IgD-negative memory B cell (primary cell): ENCODE measurements around the gene SLC8A1. TPM values are rescaled to one million over a fixed set of nuclear protein-coding genes. Genes with fewer than 3 reads are reported as not detected.
A peak's percentile ranks its signal among the peaks of the same experiment; 100 is the strongest.

Source experiments
- H3K27ac Mint-ChIP-seq, 3 donors: one replicate each; pipeline ENCODE4 v1.8.0; 2020 to 2022; ENCODE audit warnings: mild to moderate bottlenecking in 3 of 3, mixed read lengths in 3 of 3, moderate library complexity in 1 of 3
- H3K27me3 Mint-ChIP-seq: one replicate; pipeline ENCODE4 v1.8.0; 2021; ENCODE audit warnings: mixed read lengths
- H3K36me3 Mint-ChIP-seq: one replicate; pipeline ENCODE4 v1.8.0; 2020; ENCODE audit warnings: mild to moderate bottlenecking, mixed read lengths
- H3K4me1 Mint-ChIP-seq, 3 donors: one replicate each; pipeline ENCODE4 v1.8.0; 2020 to 2022; ENCODE audit warnings: mixed read lengths in 3 of 3, mild to moderate bottlenecking in 1 of 3
- H3K4me3 Mint-ChIP-seq, 4 donors: one replicate each; pipeline ENCODE4 v1.8.0; 2020 to 2022; ENCODE audit warnings: mild to moderate bottlenecking in 4 of 4, mixed read lengths in 4 of 4, moderate library complexity in 3 of 4
- H3K9me3 Mint-ChIP-seq, 3 donors: one replicate each; pipeline ENCODE4 v1.8.0; 2020 to 2021; ENCODE audit warnings: mixed read lengths in 3 of 3, mild to moderate bottlenecking in 1 of 3
- polyA plus RNA-seq: library from polyadenylated mRNA; unstranded; fragments of 300-500 nt; fragmentation: Illumina TruSeq; gene quantifications from one replicate; pipeline ENCODE4 v1.2.3, GENCODE V29; 2021

SLC8A1 gene
- polyA plus RNA-seq, 1 donor from 2014 or later: not detected

GRCh38 chr2:40395169-40396073 lies 56.5 kb downstream of the SLC8A1 start:
- Mint-ChIP-seq H3K4me3 (peak overlapping the region in 1 of 4 donors; percentile 3), H3K4me1 (no peaks in the 10 kb centered on the region), H3K27ac (no peak overlapping the region), H3K27me3 (peaks cover 5% of the 10 kb centered on the region), H3K9me3 (no peaks in the 10 kb centered on the region), H3K36me3 (no peaks in the 10 kb centered on the region)

- Mint-ChIP-seq H3K27ac (no peak overlapping the region), H3K9me3 (no peaks in the 10 kb centered on the region), H3K4me3 (no peak overlapping the region), H3K4me1 (no peaks in the 10 kb centered on the region), H3K27me3 (peaks cover 5% of the 10 kb centered on the region), H3K36me3 (no peaks in the 10 kb centered on the region)
These were observed 57.3 kb downstream of the SLC8A1 start for GRCh38 chr2:40394597-40394996.

GRCh38 chr2:40394031-40394430 lies 57.9 kb downstream of the SLC8A1 start:
- Mint-ChIP-seq H3K4me3 (no peak overlapping the region), H3K27ac (no peak overlapping the region), H3K4me1 (no peaks in the 10 kb centered on the region), H3K36me3 (no peaks in the 10 kb centered on the region), H3K27me3 (peaks cover 5% of the 10 kb centered on the region), H3K9me3 (no peaks in the 10 kb centered on the region)

- Mint-ChIP-seq H3K9me3 (no peaks in the 10 kb centered on the region), H3K27me3 (peaks cover 2% of the 10 kb centered on the region), H3K36me3 (no peaks in the 10 kb centered on the region), H3K4me1 (no peaks in the 10 kb centered on the region), H3K4me3 (no peak overlapping the region), H3K27ac (no peak overlapping the region)
These were observed 63.7 kb downstream of the SLC8A1 start for GRCh38 chr2:40388161-40388560.

- Mint-ChIP-seq H3K27me3 (no peaks in the 10 kb centered on the region), H3K27ac (no peak overlapping the region), H3K36me3 (peaks cover 3% of the 10 kb centered on the region), H3K4me1 (no peaks in the 10 kb centered on the region), H3K4me3 (no peak overlapping the region), H3K9me3 (peaks cover 3 to 7% (median 4%) of the 10 kb centered on the region in 3 donors)
These were observed 65.7 kb downstream of the SLC8A1 start for GRCh38 chr2:40386177-40386576.

DNA sequence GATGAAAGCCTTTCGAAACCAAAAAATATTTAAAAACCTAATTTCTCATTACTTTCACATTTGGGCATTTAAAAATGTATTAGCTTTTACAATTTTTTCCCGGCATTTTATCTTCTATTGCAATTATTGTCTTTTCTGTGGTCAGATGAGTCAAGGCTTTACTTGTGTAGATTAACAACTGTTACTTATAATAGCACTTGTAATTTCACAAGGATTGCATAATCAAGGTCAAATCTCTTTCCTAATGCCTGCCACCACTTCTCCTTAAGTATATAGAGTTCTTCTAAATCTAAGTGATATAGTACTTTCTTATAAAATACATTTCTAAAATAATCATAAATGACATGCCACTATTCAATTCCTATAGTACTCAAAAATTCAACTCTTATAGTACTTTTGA lies 67.2 kb downstream of the SLC8A1 start:
- H3K27ac Mint-ChIP-seq: no peak overlapping the region
- peaks cover 3% of the 10 kb centered on the region for H3K36me3 Mint-ChIP-seq
- H3K27me3 Mint-ChIP-seq: no peaks in the 10 kb centered on the region
- H3K4me1 Mint-ChIP-seq: no peaks in the 10 kb centered on the region
- H3K9me3 Mint-ChIP-seq: peaks cover 3 to 10% (median 9%) of the 10 kb centered on the region in 3 donors
- H3K4me3 Mint-ChIP-seq: no peak overlapping the region

- no peak overlapping the region for H3K27ac Mint-ChIP-seq
- H3K36me3 Mint-ChIP-seq: peaks cover 3% of the 10 kb centered on the region
These were observed 67.7 kb downstream of the SLC8A1 start for GRCh38 chr2:40384233-40384632.

DNA sequence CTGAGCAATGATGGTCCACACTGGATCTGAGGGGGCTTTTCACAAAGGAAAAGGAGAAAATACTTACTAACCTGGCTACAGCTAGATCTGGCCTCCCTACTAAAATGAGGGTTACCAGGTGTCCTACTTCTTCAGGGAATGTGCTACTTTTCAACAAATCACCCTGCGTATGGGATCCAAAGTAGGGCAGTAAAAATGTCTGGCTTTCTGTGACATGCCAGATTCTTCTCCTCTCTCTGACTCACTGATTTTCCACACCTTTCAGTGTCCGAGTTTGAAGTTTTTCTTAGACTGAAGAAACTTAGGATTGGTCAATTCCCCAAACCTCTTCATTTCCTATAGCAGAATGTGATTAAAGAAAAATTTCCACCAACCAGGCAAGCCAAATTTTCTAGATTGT lies 71.2 kb downstream of the SLC8A1 start:
- Mint-ChIP-seq H3K4me3 (no peak overlapping the region), H3K9me3 (peaks cover 5 to 13% (median 10%) of the 10 kb centered on the region in 3 donors), H3K27ac (no peak overlapping the region), H3K27me3 (no peaks in the 10 kb centered on the region), H3K4me1 (no peaks in the 10 kb centered on the region), H3K36me3 (peaks cover 3% of the 10 kb centered on the region)

More at GRCh38 chr2:40384233-40384632, 67.7 kb downstream of the SLC8A1 start:
- Mint-ChIP-seq H3K4me1 (no peaks in the 10 kb centered on the region), H3K27me3 (no peaks in the 10 kb centered on the region), H3K9me3 (peaks cover 5 to 13% (median 10%) of the 10 kb centered on the region in 3 donors), H3K4me3 (no peak overlapping the region)

DNA sequence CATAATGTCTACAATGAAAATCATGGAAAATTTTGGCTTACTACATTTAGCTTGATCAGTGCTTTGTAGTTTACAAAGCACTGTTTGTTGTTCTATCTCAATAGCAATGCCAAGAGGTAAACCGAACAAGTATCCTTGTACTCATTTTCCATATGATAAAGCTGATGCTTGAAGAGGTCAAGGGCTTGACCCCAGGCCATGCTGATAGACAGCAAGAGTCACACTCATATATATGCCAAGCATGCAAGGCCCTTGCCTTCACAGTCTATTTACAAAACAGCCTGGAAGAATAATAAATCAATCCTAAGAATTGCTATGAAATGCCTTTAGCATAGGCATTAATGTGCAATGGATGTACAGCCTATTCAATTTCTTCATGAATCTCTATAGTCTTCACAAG lies 71.8 kb downstream of the SLC8A1 start:
- no peaks in the 10 kb centered on the region for H3K4me1 Mint-ChIP-seq
- H3K4me3 Mint-ChIP-seq: no peak overlapping the region
- H3K27ac Mint-ChIP-seq: no peak overlapping the region
- H3K9me3 Mint-ChIP-seq: peaks cover 5 to 13% (median 10%) of the 10 kb centered on the region in 3 donors
- H3K27me3 Mint-ChIP-seq: no peaks in the 10 kb centered on the region
- H3K36me3 Mint-ChIP-seq: peaks cover 3% of the 10 kb centered on the region

DNA sequence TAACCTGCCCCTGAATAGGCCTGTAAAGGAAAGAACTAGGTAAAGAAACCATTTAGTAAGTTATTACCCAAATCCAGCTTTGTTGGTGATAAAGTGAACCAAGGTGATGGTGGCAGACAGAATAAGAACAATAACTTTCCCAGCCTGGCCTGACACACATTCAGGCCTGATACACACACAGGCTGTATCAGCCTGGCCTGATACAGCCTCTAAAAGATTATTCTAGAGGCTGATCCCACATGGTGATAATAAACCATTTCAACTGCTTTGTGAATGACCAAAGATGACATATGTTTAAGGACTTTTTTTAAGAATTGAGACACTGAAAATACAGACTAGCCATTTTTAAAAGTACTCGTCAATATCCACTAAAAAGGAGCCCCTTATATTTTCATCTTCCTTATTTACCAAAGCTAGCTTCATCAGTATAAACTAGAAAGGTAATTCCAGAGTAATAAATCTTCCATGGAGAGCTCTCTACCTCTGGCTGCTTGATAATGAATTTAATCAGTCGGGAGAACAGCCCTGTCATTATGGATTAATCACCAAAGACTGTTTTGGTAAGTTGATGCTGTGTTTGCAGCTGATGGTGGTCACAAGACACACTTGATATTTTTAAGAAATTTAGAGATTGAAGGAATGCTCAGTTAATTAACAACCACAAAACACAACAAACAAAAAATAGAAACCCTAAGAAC lies 77.2 kb downstream of the SLC8A1 start:
- Mint-ChIP-seq H3K9me3 (peaks cover 0 to 3% (median 2%) of the 10 kb centered on the region in 3 donors), H3K27me3 (peaks cover 2% of the 10 kb centered on the region), H3K36me3 (no peaks in the 10 kb centered on the region), H3K27ac (no peak overlapping the region), H3K4me3 (no peak overlapping the region), H3K4me1 (no peaks in the 10 kb centered on the region)

GRCh38 chr2:40373111-40373510 lies 78.8 kb downstream of the SLC8A1 start:
- Mint-ChIP-seq H3K9me3 (no peaks in the 10 kb centered on the region), H3K36me3 (no peaks in the 10 kb centered on the region), H3K27ac (no peak overlapping the region), H3K27me3 (peaks cover 2% of the 10 kb centered on the region), H3K4me3 (no peak overlapping the region), H3K4me1 (no peaks in the 10 kb centered on the region)

DNA sequence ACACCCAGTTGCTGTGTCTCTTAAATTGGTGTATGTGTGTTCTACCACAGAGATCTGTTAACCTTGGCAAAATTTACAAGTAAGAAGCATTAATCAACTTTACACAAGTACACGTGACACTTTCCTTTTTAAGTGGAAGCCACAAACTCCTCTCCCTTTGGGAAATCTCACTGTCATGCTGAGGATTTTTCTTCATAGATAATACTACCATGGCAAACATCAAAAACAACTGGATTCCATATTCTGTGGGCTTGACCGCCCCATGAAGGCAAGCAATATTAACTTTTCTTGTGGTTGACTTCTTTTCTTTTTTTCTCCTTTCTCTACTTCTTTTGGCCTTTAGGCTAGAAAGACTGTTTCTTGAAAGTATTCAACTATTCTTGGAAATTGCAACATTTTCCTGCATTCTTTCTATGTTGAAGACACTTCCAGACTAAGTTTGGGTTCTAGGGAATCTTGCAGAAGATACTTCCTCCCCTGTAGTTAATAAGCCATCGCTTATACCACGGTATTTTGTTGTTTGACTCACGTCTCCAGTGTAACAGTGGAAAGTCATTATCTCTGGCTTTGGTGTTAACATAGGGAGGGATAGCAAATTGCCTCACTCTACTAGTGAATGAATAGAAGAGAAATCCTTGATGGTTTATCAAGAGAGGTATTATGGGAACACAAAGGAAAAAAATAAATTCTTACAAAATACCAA lies 79.5 kb downstream of the SLC8A1 start:
- Mint-ChIP-seq H3K36me3 (no peaks in the 10 kb centered on the region), H3K27ac (no peak overlapping the region), H3K4me3 (no peak overlapping the region), H3K9me3 (no peaks in the 10 kb centered on the region), H3K4me1 (no peaks in the 10 kb centered on the region), H3K27me3 (peaks cover 4% of the 10 kb centered on the region)

DNA sequence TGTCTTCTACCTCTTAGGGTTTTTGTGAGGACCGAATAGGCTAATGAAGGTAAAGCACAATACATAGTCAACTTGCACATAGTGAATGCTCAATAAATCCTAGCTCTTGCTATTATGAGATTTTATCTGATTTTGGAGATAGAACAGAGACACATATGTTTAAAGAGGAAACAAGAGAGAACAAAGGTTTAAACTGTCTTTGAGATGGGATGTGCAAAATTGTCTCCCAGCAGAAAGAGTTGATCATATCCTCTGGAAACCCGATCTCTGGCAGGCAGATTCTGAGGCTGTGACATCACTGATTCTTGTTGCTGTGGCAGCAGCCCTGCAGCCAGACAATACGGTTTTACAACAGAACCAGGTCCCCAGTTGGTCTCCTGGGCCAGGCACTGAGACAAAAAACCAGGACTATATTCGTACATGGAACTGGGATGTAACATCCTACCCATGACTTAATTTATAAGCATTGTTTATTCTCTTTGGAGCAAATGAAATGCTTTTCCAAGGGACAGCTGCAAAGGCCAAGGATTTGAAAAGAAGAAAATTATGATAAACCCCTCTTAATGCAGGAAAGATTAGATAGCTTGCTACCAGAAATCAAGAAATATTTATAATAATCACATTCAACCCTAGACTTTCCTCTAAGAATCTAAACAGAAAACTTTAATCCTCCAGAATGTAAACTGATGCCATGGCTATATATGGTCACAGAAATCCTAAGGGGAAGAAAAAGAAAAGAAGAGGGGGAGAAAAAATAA lies 80.2 kb downstream of the SLC8A1 start:
- Mint-ChIP-seq H3K36me3 (no peaks in the 10 kb centered on the region), H3K27me3 (peaks cover 4% of the 10 kb centered on the region), H3K27ac (no peak overlapping the region), H3K9me3 (no peaks in the 10 kb centered on the region), H3K4me3 (no peak overlapping the region), H3K4me1 (no peaks in the 10 kb centered on the region)

GRCh38 chr2:40370007-40370395 lies 81.9 kb downstream of the SLC8A1 start:
- H3K4me3 Mint-ChIP-seq: peak overlapping the region in 1 of 4 donors; percentile 18
- no peaks in the 10 kb centered on the region for H3K9me3 Mint-ChIP-seq
- H3K27me3 Mint-ChIP-seq: peaks cover 4% of the 10 kb centered on the region

More at GRCh38 chr2:40370007-40370395, 81.9 kb downstream of the SLC8A1 start:
- Mint-ChIP-seq H3K4me1 (no peaks in the 10 kb centered on the region), H3K27ac (no peak overlapping the region), H3K36me3 (no peaks in the 10 kb centered on the region)
